Fibroblast of skin of left biceps (primary cell): Measurements from ENCODE around the gene TPPP2.
"Not testable (repeated sequence)": the region's sequence is repeated elsewhere in the genome, so short reads cannot be mapped to it uniquely, and the experiment has no call there.

ENCODE experiments used
- DNase-seq, 2 experiments: peaks; one replicate each; pipeline ENCODE4 v3.0.0-alpha.2; 2013; ENCODE audit warnings: low read depth in 2 of 2

The TPPP2 gene

DNA sequence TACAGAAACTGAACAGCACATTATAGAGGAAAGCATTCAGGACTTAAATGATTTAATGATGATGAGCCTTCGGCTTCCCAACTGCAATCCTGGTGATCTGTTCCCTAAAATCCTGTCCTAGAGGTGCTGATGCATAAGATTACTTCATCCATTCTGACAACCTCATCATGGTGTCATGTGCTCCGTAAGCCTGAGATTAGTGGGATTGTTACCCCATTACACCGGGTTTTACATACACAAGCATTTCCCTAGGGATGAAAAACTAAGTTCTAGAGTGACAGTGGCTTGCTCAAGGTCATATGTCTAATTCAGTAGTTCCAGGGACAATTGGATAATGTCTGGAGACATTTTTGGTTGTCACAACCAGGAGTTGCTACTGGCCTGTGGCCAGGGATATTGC lies 7.1 kb downstream of the TPPP2 start:
- no peak for DNase-seq

DNA sequence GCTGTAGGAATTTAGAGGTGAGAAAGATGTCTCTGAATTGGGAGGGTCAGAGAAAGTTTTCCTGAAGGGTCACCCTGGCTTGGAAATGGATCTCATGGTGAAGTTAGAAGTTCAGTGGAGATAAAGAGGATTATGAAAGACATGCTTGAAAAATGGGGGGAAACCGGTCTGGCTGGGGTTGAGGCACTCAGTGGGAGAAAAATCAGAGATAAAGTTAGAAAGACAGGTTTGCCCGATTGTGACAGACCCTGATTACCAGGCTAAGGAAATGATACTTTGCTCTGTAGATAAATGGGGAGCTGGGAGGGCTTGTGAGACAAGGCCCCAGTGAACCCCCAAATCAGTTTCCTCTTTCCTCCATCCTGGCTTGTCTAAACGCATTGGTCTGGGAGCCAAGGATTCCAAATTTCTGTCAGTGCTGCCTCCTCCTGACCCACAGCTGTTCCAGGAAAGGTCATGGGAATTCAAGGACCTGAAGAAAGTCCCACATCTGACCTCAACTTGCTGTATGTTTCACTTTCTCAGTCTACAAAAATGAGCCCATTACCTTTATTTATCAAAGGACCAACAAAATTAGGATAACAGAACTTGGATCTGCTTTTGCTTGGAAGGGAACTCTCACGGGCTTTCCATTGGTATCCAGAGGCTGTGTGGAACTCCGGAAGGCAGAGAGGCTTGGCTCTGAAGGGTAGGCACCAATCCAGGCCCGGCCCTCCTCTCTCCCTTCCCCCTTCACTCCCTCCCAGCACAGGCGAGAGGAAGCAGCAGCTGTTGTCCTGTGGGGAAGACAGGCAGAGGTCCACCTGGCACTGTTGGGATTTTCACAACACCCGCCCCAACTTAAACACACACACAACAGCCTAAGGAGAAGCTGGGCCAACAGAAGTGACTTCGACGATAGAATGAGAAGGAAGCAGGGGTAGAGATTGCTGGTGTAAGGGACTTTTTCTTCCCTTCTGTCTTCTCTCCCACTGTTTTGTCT lies 8.7 kb downstream of the TPPP2 start:
- DNase-seq, result no peak

DNA sequence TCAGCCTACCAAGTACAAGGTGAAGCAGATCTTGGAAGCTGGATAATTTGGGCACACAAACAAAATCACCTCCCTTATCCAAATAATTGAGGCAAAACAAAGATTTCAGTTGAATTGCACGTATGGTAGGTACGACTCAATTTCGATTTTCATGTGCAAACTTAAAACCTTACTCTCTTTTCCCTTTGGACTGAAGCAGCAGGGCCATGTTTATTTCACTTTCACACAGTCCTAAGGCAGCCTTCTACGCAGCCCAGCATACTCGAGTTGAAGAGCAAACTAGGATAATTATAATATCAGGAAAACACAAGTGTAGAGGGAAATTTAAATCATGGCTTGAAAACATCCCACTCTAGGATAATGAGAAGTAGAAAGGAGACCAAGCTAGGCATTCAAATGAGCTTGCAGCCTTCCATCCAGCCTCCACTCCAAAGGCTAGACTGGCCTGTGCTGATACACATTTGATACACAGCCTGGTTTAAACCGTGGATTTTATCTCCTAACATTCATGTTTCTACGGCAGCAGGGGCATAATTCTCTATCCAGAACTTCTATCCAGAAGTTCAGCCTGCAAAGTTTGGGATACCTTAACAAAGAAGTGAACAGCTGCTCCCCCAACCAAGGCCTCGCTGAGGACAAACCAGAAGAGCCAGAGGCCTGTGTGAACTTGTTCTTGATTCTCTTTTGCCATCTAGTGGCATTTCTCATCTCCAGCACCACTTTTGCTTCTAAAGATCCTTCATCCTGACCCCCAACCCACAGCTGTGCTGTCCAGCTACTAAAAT lies 9.8 kb downstream of the TPPP2 start:
- DNase-seq, result peak in 1 of 2 experiments; percentile 27

- DNase-seq, result no peak
Observed at GRCh38 chr14:21040370-21040925, 10.4 kb downstream of the TPPP2 start.

- not testable (repeated sequence) for DNase-seq
Observed at GRCh38 chr14:21040941-21041340, 10.9 kb downstream of the TPPP2 start.

- no peak for DNase-seq
Observed at GRCh38 chr14:21041676-21042433, 11.8 kb downstream of the TPPP2 start, which contains the start of gene RNASE7. TSS of gene RNASE7 (plus strand) at chr14:21042362. CDS start at chr14:21042993, 631 bp downstream.

- DNase-seq, result no peak
Observed at GRCh38 chr14:21042918-21043317, 12.9 kb downstream of the TPPP2 start.

DNA sequence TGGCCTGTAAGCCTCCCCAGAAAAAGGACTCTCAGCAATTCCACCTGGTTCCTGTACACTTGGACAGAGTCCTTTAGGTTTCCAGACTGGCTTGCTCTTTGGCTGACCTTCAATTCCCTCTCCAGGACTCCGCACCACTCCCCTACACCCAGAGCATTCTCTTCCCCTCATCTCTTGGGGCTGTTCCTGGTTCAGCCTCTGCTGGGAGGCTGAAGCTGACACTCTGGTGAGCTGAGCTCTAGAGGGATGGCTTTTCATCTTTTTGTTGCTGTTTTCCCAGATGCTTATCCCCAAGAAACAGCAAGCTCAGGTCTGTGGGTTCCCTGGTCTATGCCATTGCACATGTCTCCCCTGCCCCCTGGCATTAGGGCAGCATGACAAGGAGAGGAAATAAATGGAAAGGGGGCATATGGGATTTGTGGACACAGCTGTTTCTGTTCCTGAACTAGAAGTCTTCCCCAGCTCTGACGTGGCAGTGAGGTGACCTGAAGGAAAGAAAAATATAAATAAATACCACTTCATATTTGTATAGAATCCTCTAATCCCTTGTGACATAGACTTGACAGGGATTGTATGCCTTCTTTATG lies 13.5 kb downstream of the TPPP2 start:
- DNase-seq, result no peak

GRCh38 chr14:21043974-21044618 lies 14.1 kb downstream of the TPPP2 start:
- DNase-seq, result no peak

GRCh38 chr14:21047378-21047781 lies 17.4 kb downstream of the TPPP2 start:
- DNase-seq, result no peak

DNA sequence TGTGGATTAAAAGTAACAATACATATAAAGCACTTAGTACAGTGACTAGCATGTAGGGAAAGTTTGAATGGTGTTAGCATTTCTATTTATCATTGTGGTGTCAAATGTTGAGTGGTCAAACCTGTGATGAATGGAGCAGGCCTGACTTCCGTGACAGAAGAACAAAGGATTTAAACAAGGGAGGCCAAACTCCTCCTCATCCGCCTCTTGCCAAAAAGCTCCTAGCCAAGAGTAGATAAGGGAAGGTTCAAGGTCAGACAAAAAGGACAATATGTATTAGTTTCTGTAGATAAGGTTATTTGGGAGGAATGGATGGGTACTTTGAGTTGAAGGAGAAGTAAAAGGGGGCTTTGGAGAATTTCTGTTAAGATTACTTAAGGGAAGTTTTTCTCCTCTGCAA lies 18.6 kb downstream of the TPPP2 start:
- no peak for DNase-seq

GRCh38 chr14:21049271-21049673 lies 19.3 kb downstream of the TPPP2 start:
- no peak for DNase-seq

GRCh38 chr14:21050597-21050996 lies 20.6 kb downstream of the TPPP2 start:
- DNase-seq, result no peak

DNA sequence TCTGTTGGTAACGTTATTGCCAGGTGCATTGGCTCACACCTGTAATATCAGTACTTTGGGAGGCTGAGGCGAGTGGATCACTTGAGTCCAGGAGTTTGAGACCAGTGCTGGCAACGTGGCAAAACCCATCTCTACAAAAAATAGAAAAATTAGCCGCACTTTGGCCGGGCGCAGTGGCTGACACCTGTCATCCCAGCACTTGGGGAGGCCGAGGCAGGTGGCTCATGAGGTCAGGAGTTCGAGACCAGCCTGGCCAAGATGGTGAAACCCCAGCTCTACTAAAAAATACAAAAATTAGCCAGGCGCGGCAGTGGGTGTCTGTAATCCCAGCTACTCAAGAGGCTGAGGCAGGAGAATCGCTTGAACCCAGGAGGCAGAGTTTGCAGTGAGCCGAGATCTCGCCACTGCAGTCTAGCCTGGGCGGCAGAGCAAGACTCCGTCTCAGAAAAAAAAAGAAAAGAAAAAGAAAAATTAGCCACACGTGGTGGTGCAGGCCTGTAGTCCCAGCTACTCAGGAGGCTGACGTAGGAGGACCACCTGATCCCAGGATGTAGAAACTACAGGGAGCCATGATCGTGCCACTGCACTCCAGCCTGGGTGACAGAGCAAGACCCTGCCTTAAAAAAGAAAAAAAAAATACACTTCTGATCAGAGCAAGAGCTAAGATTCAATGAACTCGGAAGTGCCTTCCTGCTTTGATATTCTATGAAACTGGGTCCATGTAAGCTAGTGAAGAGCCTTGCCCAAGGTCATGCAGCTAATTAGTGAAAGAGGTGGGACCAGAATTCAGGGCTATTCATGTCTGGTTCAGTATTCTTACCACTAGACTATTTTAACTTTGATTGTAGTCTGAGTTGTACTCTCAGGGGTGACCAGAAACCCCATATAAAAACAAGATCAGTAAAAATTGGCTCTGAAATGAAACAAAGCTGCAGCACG lies 23.4 kb downstream of the TPPP2 start:
- DNase-seq, result no peak

DNA sequence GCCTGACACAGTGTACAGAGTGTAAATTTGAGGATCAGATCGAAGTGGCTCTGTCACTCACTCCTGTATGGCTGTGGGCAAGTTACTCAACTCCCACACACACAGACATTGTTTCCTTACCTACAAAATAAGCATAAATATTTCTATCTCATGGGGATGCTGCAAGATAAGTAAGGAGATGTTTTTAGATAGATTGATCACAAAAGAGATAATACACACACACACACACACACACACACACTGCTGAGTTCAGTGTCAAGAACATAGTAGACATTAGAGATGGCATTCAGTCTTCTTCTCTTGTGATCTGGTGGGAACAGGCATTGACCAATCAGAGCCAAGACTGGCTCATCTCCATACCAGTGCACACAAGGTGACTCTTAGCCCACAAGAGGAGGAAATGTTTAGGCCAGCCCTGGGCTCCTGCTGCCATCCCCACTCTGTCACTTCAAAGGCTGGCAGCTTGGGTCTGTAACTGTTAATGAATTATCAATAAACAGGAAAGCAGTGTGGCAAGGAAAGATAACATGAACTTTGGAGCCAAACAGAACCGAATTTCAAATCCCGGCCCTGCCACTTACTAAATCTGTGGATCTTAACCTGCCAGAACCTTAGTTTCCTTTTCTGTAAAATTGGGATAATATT lies 24.2 kb downstream of the TPPP2 start:
- no peak for DNase-seq

DNA sequence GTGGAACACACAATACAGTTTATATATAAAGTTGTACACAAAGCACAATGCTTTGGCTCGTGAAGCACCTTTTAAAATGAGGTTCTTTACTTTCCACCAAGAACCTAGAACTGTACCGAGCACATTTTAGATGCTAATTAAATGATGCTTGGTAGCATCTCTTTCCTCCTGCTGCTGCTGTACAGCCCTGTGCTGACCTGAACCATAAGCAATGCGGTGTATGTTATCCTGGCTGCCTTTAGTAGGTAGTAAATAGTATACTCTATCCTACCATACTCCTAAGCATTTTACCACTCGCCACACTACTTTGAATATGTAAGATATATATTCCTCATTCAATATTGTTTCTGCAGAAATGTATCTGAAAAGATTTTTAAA lies 24.7 kb downstream of the TPPP2 start:
- DNase-seq, result no peak

DNA sequence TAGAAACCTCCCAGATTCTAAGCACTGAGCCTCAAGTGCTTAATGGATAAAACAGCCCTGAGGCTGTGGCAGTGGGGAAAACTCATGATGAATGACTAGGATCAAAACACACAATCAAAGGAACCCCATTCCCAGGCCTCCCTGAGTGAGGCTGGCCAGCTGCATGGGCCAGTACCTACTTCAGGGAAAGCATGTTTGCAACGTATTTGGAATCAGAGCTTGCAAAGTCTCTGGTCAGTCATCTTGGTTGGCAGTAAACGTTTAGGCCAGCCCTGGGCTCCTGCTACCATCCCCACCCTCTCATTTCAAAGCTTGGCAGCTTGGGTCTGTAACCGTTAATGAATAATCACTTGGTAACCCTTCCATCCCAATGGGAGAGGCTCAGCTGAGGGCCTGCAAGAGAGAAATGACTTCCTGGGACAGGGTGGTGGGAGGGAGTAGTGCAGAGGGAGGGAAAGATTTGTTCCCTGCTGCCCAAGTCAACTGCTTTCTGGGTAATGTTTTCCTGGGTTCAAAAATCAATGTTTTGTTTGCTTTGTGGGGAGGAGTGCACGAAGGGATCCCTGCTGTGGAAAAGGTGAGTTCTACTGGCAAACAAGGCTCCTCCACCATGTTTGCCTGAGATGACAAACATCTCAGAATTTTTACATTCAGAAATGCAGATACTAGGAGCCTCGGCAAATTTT lies 25.6 kb downstream of the TPPP2 start:
- no peak for DNase-seq

DNA sequence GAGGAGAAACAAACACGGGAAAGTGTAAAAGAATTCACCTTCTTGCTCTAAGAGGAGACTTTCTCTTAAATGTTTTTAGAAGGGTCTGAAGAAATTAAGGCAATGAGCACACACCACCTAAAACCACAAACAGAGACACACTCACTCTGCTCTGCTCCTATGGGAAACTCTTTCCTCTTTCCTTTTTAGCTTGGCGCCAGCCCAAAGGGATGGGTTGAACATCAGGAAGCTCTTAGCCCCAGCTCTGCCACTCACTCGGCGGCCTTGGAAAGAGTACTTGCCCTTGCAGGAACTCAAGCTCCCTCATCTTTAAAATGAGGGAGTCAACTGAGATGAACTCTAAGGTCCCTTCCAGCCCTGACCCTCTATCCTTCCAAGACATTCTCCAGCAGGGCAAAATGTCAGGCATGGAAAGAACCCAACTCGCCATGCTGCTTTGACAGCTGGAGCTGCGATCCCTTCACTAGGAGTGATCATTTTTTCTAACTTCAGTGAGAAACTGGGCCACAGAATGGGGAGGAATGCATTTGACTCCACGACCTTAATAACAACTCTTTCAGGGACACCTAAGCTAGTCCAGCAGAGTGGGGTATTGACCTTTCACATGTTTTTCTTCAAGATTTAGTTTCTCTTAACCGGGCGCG lies 26.6 kb downstream of the TPPP2 start:
- DNase-seq, result no peak
